Sigmoid colon (tissue), 4 donors: ENCODE data around the gene ARHGEF38.

ENCODE experiments used
- CTCF ChIP-seq, 4 experiments: fragments of 450-650 bp in 3 of 4; fragments of 200-600 bp in 1 of 4; IDR thresholded peaks; one replicate each; pipeline ENCODE4 v1.5.1; 2016 to 2019; ENCODE audit warnings: antibody characterized with exemption in 4 of 4, mild to moderate bottlenecking in 3 of 4, moderate library complexity in 2 of 4
- EP300 ChIP-seq, 4 donors: sonication (generic); formaldehyde crosslinking; IDR thresholded peaks; one replicate each; pipeline ENCODE4 v1.6.1; 2017; ENCODE audit warnings: antibody characterized with exemption in 4 of 4
- POLR2A ChIP-seq, 2 donors: fragments of 450-650 bp; IDR thresholded peaks; one replicate each; pipeline ENCODE4 v1.6.1; 2016; ENCODE audit warnings: antibody characterized with exemption in 2 of 2, mild to moderate bottlenecking in 2 of 2, moderate library complexity in 2 of 2
- POLR2AphosphoS5 ChIP-seq, 4 donors: sonication (generic); formaldehyde crosslinking; IDR thresholded peaks; one replicate each; pipeline ENCODE4 v1.6.1; 2017; ENCODE audit warnings: antibody characterized with exemption in 4 of 4

DNA sequence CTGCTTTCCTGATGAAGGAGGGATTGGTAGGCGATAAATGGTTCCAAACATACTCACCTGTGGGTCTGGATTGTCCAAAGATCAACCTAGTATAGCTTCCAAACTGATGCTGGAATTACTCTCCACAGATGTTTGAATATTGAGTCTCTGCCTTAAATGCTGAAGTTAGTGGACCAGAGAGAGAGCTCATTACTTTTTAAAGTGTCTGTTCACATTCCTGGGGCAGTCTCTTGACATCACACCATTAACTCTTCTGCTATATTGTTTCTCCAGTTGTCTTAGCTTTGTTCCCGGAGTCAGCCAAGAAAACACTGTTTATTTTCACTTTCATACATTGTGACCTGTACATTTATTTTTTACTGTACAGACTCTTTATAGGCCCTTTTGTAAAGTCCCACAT is 35.4 kb downstream of the ARHGEF38 start:
- no peak for TF ChIP-seq CTCF (IDR thresholded peaks at IDR 0.05)
- TF ChIP-seq EP300 (IDR thresholded peaks at IDR 0.05) = no peak
- no peak for TF ChIP-seq POLR2A (IDR thresholded peaks at IDR 0.05)
- no peak for TF ChIP-seq POLR2AphosphoS5 (IDR thresholded peaks at IDR 0.05)
